HL-60 (cell line): ENCODE measurements around the gene KRCC1.
"Not testable (repeated sequence)": the region's sequence is repeated elsewhere in the genome, so short reads cannot be mapped to it uniquely, and the experiment has no call there.

Experiments used
- CTCF ChIP-seq: IDR thresholded peaks from one replicate; pipeline ENCODE4 v1.5.1; 2011; ENCODE audit warnings: low read length, control low read depth, inconsistent platforms; ENCODE audit not compliant: insufficient read depth
- TF ChIP-seq, protein P1 (sequence below): IDR thresholded peaks from 2 replicates; pipeline ENCODE4 v1.6.1; 2012; ENCODE audit warnings: low read depth; ENCODE audit not compliant: insufficient replicate concordance

DNA sequence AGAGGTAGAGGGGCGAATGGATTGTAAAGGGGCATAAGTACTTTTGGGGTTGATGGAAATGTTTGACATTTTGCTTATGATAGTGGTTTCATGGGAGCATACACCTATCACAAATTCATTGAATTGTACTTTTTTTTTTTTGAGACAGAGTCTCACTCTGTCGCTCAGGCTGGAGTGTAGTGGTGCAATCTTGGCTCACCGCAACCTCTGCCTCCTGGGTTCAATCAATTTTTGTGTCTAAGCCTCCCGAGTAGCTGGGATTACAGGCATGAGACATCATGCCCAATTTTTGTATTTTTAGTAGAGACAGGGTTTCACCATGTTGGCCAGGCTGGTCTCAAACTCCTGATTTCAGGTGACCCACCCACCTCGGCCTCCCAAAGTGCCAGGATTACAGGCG, 10.0 kb downstream of the KRCC1 start:
- TF ChIP-seq CTCF, result not testable (repeated sequence)
- TF ChIP-seq, protein P1, sequence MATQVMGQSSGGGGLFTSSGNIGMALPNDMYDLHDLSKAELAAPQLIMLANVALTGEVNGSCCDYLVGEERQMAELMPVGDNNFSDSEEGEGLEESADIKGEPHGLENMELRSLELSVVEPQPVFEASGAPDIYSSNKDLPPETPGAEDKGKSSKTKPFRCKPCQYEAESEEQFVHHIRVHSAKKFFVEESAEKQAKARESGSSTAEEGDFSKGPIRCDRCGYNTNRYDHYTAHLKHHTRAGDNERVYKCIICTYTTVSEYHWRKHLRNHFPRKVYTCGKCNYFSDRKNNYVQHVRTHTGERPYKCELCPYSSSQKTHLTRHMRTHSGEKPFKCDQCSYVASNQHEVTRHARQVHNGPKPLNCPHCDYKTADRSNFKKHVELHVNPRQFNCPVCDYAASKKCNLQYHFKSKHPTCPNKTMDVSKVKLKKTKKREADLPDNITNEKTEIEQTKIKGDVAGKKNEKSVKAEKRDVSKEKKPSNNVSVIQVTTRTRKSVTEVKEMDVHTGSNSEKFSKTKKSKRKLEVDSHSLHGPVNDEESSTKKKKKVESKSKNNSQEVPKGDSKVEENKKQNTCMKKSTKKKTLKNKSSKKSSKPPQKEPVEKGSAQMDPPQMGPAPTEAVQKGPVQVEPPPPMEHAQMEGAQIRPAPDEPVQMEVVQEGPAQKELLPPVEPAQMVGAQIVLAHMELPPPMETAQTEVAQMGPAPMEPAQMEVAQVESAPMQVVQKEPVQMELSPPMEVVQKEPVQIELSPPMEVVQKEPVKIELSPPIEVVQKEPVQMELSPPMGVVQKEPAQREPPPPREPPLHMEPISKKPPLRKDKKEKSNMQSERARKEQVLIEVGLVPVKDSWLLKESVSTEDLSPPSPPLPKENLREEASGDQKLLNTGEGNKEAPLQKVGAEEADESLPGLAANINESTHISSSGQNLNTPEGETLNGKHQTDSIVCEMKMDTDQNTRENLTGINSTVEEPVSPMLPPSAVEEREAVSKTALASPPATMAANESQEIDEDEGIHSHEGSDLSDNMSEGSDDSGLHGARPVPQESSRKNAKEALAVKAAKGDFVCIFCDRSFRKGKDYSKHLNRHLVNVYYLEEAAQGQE, result not testable (repeated sequence)
